Liver (tissue), 9 donors: ENCODE measurements around the gene ISM2. TPM values are rescaled to one million over a fixed set of nuclear protein-coding genes. Genes with fewer than 3 reads are reported as not detected.

Source experiments
- DNase-seq: peaks from one replicate; pipeline ENCODE4 v3.0.0-alpha.2; 2017; ENCODE audit warnings: low spot score
- H3K27ac ChIP-seq, 2 donors: one replicate each; pipeline ENCODE4 v1.7.0; 2013; ENCODE audit warnings: inconsistent platforms in 2 of 2, low read length in 2 of 2, control low read depth in 1 of 2, low read depth in 1 of 2, mild to moderate bottlenecking in 1 of 2
- H3K27me3 ChIP-seq, 4 donors: one replicate each; pipeline versions ENCODE4 v1.6.1 to v1.7.0; 2013; ENCODE audit warnings: low read length in 3 of 4, inconsistent platforms in 1 of 4, mild to moderate bottlenecking in 1 of 4, moderate library complexity in 1 of 4; ENCODE audit not compliant: control insufficient read depth in 4 of 4, insufficient read depth in 4 of 4
- H3K36me3 ChIP-seq, 4 donors: one replicate each; pipeline versions ENCODE4 v1.6.1 to v1.7.0; 2013; ENCODE audit warnings: low read length in 3 of 4, mild to moderate bottlenecking in 3 of 4, low read depth in 1 of 4, moderate library complexity in 1 of 4; ENCODE audit not compliant: control insufficient read depth in 4 of 4, insufficient read depth in 3 of 4
- H3K4me1 ChIP-seq, 4 donors: one replicate each; pipeline versions ENCODE4 v1.6.1 to v1.7.0; 2013; ENCODE audit warnings: low read length in 3 of 4, mild to moderate bottlenecking in 3 of 4, moderate library complexity in 1 of 4; ENCODE audit not compliant: control insufficient read depth in 4 of 4, insufficient read depth in 4 of 4
- H3K4me3 ChIP-seq, 3 donors: one replicate each; pipeline versions ENCODE4 v1.6.1 to v1.7.0; 2013; ENCODE audit warnings: low read length in 3 of 3, control low read depth in 1 of 3, low read depth in 1 of 3, mild to moderate bottlenecking in 1 of 3
- H3K9ac ChIP-seq, 2 donors: one replicate each; pipeline ENCODE4 v1.7.0; 2013; ENCODE audit warnings: low read length in 2 of 2, mild to moderate bottlenecking in 2 of 2, moderate library complexity in 2 of 2, control low read depth in 1 of 2, low read depth in 1 of 2
- H3K9me3 ChIP-seq, 4 donors: one replicate each; pipeline versions ENCODE4 v1.6.1 to v1.7.0; 2013; ENCODE audit warnings: low read length in 3 of 4; ENCODE audit not compliant: control insufficient read depth in 4 of 4
- ATF3 ChIP-seq: IDR thresholded peaks from 2 replicates; pipeline ENCODE4 v1.6.1; 2016; ENCODE audit warnings: antibody characterized with exemption
- EGR1 ChIP-seq, 2 donors: IDR thresholded peaks; 2 replicates each; pipeline ENCODE4 v1.6.1; 2016 to 2018; ENCODE audit warnings: antibody characterized with exemption in 2 of 2, low read depth in 2 of 2
- FOXA1 ChIP-seq: IDR thresholded peaks from 2 replicates; pipeline ENCODE4 v1.6.1; 2016; ENCODE audit warnings: antibody characterized with exemption
- FOXA2 ChIP-seq: IDR thresholded peaks from 2 replicates; pipeline ENCODE4 v1.6.1; 2016; ENCODE audit warnings: antibody characterized with exemption
- GABPA ChIP-seq, 2 donors: IDR thresholded peaks in 1 of 2; conservative IDR thresholded peaks in 1 of 2; 2 replicates each; pipeline ENCODE4 v1.6.1; 2016; ENCODE audit warnings: antibody characterized with exemption in 2 of 2, mild to moderate bottlenecking in 1 of 2, moderate library complexity in 1 of 2
- HNF4A ChIP-seq, 2 donors: conservative IDR thresholded peaks; 2 replicates each; pipeline ENCODE4 v1.6.1; 2016; ENCODE audit warnings: antibody characterized with exemption in 2 of 2, mild to moderate bottlenecking in 2 of 2
- HNF4G ChIP-seq: IDR thresholded peaks from 2 replicates; pipeline ENCODE4 v1.6.1; 2016; ENCODE audit warnings: antibody characterized with exemption
- JUND ChIP-seq, 2 donors: IDR thresholded peaks; 2 replicates each; pipeline ENCODE4 v1.6.1; 2016; ENCODE audit warnings: antibody characterized with exemption in 2 of 2
- MAX ChIP-seq: IDR thresholded peaks from 2 replicates; pipeline ENCODE4 v1.6.1; 2016; ENCODE audit warnings: antibody characterized with exemption
- NR2F2 ChIP-seq: IDR thresholded peaks from 2 replicates; pipeline ENCODE4 v1.6.1; 2016; ENCODE audit warnings: antibody characterized with exemption
- RAD21 ChIP-seq, 2 donors: IDR thresholded peaks; 2 replicates each; pipeline ENCODE4 v1.6.1; 2016; ENCODE audit warnings: antibody characterized with exemption in 2 of 2, mild to moderate bottlenecking in 2 of 2
- REST ChIP-seq: IDR thresholded peaks from 2 replicates; pipeline ENCODE4 v1.6.1; 2016; ENCODE audit warnings: antibody characterized with exemption, mild to moderate bottlenecking
- RXRA ChIP-seq, 2 donors: IDR thresholded peaks; 2 replicates each; pipeline ENCODE4 v1.6.1; 2017 to 2018; ENCODE audit warnings: antibody characterized with exemption in 2 of 2, mild to moderate bottlenecking in 1 of 2
- SP1 ChIP-seq: IDR thresholded peaks from 2 replicates; pipeline ENCODE4 v1.6.1; 2018; ENCODE audit warnings: antibody characterized with exemption, mild to moderate bottlenecking
- TAF1 ChIP-seq: conservative IDR thresholded peaks from 2 replicates; pipeline ENCODE4 v1.6.1; 2016; ENCODE audit warnings: antibody characterized with exemption, mild to moderate bottlenecking
- YY1 ChIP-seq: IDR thresholded peaks from 2 replicates; pipeline ENCODE4 v1.6.1; 2016; ENCODE audit warnings: antibody characterized with exemption, mild to moderate bottlenecking
- ZBTB33 ChIP-seq: IDR thresholded peaks from 2 replicates; pipeline ENCODE4 v1.6.1; 2016; ENCODE audit warnings: antibody characterized with exemption
- WGBS: extraction: QIAGEN DNeasy Blood & Tissue Kit; methylation state at CpG from one replicate; pipeline ENCODE4 v1.1.7; 2013; 5-methylcytosine and 5-hydroxymethylcytosine counted together
- polyA plus RNA-seq, 2 donors: library from polyadenylated mRNA; stranded (reverse) in 1 of 2; unstranded in 1 of 2; fragments of 200-250 nt in 1 of 2; fragments of >200 nt in 1 of 2; fragmentation: Nextera tagmentation in 1 of 2; extraction: Ambion mirVana in 1 of 2; gene quantifications; one replicate each; pipeline versions ENCODE4 v1.2.1 to v1.2.3, GENCODE V29; 2013 to 2015
- total RNA-seq, 2 donors: library from RNA; depleted of rRNA; stranded (reverse); fragments of >200 nt; gene quantifications; one replicate each; pipeline ENCODE4 v1.2.3, GENCODE V29; 2014
- TF ChIP-seq, protein P1 (sequence below): fragments of 150-350 bp; IDR thresholded peaks from 2 replicates; pipeline ENCODE4 v1.5.1; 2017; ENCODE audit warnings: improper control_type of control experiment, low read depth, low read length; ENCODE audit not compliant: missing input control
- donor health status: healthy.
- donor health status: healthy.
- donor health status: healthy.
- donor health status: healthy.
- donor health status: healthy.

The ISM2 gene
- total and polyA plus RNA-seq, 4 donors: not detected

GRCh38 chr14:77505031-77505430, 6.4 kb upstream of the ISM2 start:
- Histone ChIP-seq H3K4me3 (no peak overlapping the region), H3K27me3 (no peaks in the 10 kb centered on the region), H3K9ac (no peak overlapping the region), H3K27ac (no peak overlapping the region), H3K4me1 (no peaks in the 10 kb centered on the region), H3K9me3 (peaks cover 0 to 4% (median 0%) of the 10 kb centered on the region in 4 donors), H3K36me3 (peaks cover 0 to 4% (median 2%) of the 10 kb centered on the region in 4 donors)
- WGBS: 72% methylated on average over 4 of the region's 4 CpGs
- no peak for DNase-seq
- no peak for TF ChIP-seq RAD21 (IDR thresholded peaks at IDR 0.05)
- TF ChIP-seq MAX: no peak
- TF ChIP-seq, protein P1, sequence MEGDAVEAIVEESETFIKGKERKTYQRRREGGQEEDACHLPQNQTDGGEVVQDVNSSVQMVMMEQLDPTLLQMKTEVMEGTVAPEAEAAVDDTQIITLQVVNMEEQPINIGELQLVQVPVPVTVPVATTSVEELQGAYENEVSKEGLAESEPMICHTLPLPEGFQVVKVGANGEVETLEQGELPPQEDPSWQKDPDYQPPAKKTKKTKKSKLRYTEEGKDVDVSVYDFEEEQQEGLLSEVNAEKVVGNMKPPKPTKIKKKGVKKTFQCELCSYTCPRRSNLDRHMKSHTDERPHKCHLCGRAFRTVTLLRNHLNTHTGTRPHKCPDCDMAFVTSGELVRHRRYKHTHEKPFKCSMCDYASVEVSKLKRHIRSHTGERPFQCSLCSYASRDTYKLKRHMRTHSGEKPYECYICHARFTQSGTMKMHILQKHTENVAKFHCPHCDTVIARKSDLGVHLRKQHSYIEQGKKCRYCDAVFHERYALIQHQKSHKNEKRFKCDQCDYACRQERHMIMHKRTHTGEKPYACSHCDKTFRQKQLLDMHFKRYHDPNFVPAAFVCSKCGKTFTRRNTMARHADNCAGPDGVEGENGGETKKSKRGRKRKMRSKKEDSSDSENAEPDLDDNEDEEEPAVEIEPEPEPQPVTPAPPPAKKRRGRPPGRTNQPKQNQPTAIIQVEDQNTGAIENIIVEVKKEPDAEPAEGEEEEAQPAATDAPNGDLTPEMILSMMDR: no peak
- no peak for TF ChIP-seq JUND (IDR thresholded peaks at IDR 0.05)
- TF ChIP-seq ZBTB33: no peak
- no peak for TF ChIP-seq ATF3
- no peak for TF ChIP-seq HNF4G
- no peak for TF ChIP-seq SP1
- no peak for TF ChIP-seq FOXA2
- no peak for TF ChIP-seq YY1
- no peak for TF ChIP-seq REST
- no peak for TF ChIP-seq HNF4A (conservative IDR thresholded peaks at IDR 0.05)
- no peak for TF ChIP-seq RXRA (IDR thresholded peaks at IDR 0.05)
- no peak for TF ChIP-seq NR2F2
- TF ChIP-seq FOXA1: no peak
- no peak for TF ChIP-seq GABPA (IDR thresholded peaks at IDR 0.05 in 1 of 2, conservative IDR thresholded peaks at IDR 0.05 in 1 of 2)
- no peak for TF ChIP-seq TAF1
- no peak for TF ChIP-seq EGR1 (IDR thresholded peaks at IDR 0.05; ENCODE audit: low read depth in 2 of 2)
